ENCODE data around the gene FXR2.

FXR2 gene

GRCh38 chr17:7588553-7589203 lies 26.0 kb downstream of the FXR2 start:
- H3K9me3 ChIP-seq (ENCODE audit: control insufficient read depth in 2 of 2, low read length in 2 of 2), result no peaks in the 10 kb centered on the region
- H3K36me3 ChIP-seq (ENCODE audit: control insufficient read depth in 2 of 2, insufficient read depth in 2 of 2, low read length in 2 of 2), result peaks cover 26 to 34% of the 10 kb centered on the region in 2 donors
- H3K9ac ChIP-seq (ENCODE audit: low read length in 2 of 2), result peak overlapping the region; percentile 85 to 91
- H3K4me3 ChIP-seq (ENCODE audit: low read length in 2 of 2), result peak overlapping the region; percentile 83 to 87
- peak overlapping the region; percentile 71 for H3K27ac ChIP-seq (ENCODE audit: low read length)
- peaks cover 47% of the 10 kb centered on the region for H3K4me1 ChIP-seq (ENCODE audit: control insufficient read depth, insufficient read depth, low read length)
- no peaks in the 10 kb centered on the region for H3K27me3 ChIP-seq (ENCODE audit: control insufficient read depth in 1 of 2, insufficient read depth in 2 of 2, low read length in 2 of 2)

GRCh38 chr17:7587420-7588151 lies 27.1 kb downstream of the FXR2 start:
- Histone ChIP-seq H3K9ac (ENCODE audit: low read length in 2 of 2) (peak overlapping the region; percentile 51 to 91), H3K36me3 (ENCODE audit: control insufficient read depth in 2 of 2, insufficient read depth in 2 of 2, low read length in 2 of 2) (peaks cover 15 to 23% of the 10 kb centered on the region in 2 donors)

GRCh38 chr17:7586673-7587419 lies 27.9 kb downstream of the FXR2 start:
- peak overlapping the region in 1 of 2 donors; percentile 8 for H3K4me3 ChIP-seq (ENCODE audit: low read length in 2 of 2)
- no peaks in the 10 kb centered on the region for H3K9me3 ChIP-seq (ENCODE audit: control insufficient read depth in 2 of 2, low read length in 2 of 2)
- no peak overlapping the region for H3K9ac ChIP-seq (ENCODE audit: low read length in 2 of 2)
- peak overlapping the region; percentile 71 for H3K27ac ChIP-seq (ENCODE audit: low read length)
- H3K4me1 ChIP-seq (ENCODE audit: control insufficient read depth, insufficient read depth, low read length), result peaks cover 62% of the 10 kb centered on the region
- peaks cover 8 to 16% of the 10 kb centered on the region in 2 donors for H3K36me3 ChIP-seq (ENCODE audit: control insufficient read depth in 2 of 2, insufficient read depth in 2 of 2, low read length in 2 of 2)
- H3K27me3 ChIP-seq (ENCODE audit: control insufficient read depth in 1 of 2, insufficient read depth in 2 of 2, low read length in 2 of 2), result no peaks in the 10 kb centered on the region

More at GRCh38 chr17:7587420-7588151, 27.1 kb downstream of the FXR2 start:
- Histone ChIP-seq H3K27me3 (ENCODE audit: control insufficient read depth in 1 of 2, insufficient read depth in 2 of 2, low read length in 2 of 2) (no peaks in the 10 kb centered on the region), H3K4me1 (ENCODE audit: control insufficient read depth, insufficient read depth, low read length) (peaks cover 56% of the 10 kb centered on the region), H3K27ac (ENCODE audit: low read length) (peak overlapping the region; percentile 71), H3K4me3 (ENCODE audit: low read length in 2 of 2) (peak overlapping the region in 1 of 2 donors; percentile 83), H3K9me3 (ENCODE audit: control insufficient read depth in 2 of 2, low read length in 2 of 2) (no peaks in the 10 kb centered on the region)

- H3K36me3 ChIP-seq (ENCODE audit: control insufficient read depth in 2 of 2, insufficient read depth in 2 of 2, low read length in 2 of 2), result peaks cover 0 to 19% of the 10 kb centered on the region in 2 donors
- peak within 1 kb of the TSS; percentile 89 to 98 for H3K9ac ChIP-seq (ENCODE audit: low read length in 2 of 2)
- H3K27ac ChIP-seq (ENCODE audit: low read length), result peak within 1 kb of the TSS; percentile 97
- peaks cover 62% of the 10 kb centered on the region for H3K4me1 ChIP-seq (ENCODE audit: control insufficient read depth, insufficient read depth, low read length)
- peak within 1 kb of the TSS; percentile 88 to 95 for H3K4me3 ChIP-seq (ENCODE audit: low read length in 2 of 2)
- no peaks in the 10 kb centered on the region for H3K9me3 ChIP-seq (ENCODE audit: control insufficient read depth in 2 of 2, low read length in 2 of 2)
- H3K27me3 ChIP-seq (ENCODE audit: control insufficient read depth in 1 of 2, insufficient read depth in 2 of 2, low read length in 2 of 2), result no peaks in the 10 kb centered on the region
These were observed 31.2 kb downstream of the FXR2 start, which contains the start of gene MPDU1 for GRCh38 chr17:7583253-7584109. Gene MPDU1 (plus strand): TSS chr17:7583852. CDS start chr17:7583863, 11 bp downstream.

GRCh38 chr17:7582396-7583252 lies 32.1 kb downstream of the FXR2 start:
- Histone ChIP-seq H3K9me3 (ENCODE audit: control insufficient read depth in 2 of 2, low read length in 2 of 2) (no peaks in the 10 kb centered on the region), H3K9ac (ENCODE audit: low read length in 2 of 2) (peak overlapping the region; percentile 89 to 98), H3K4me3 (ENCODE audit: low read length in 2 of 2) (peak overlapping the region; percentile 88 to 95), H3K36me3 (ENCODE audit: control insufficient read depth in 2 of 2, insufficient read depth in 2 of 2, low read length in 2 of 2) (peaks cover 6 to 26% of the 10 kb centered on the region in 2 donors), H3K4me1 (ENCODE audit: control insufficient read depth, insufficient read depth, low read length) (peaks cover 54% of the 10 kb centered on the region), H3K27ac (ENCODE audit: low read length) (peak overlapping the region; percentile 97), H3K27me3 (ENCODE audit: control insufficient read depth in 1 of 2, insufficient read depth in 2 of 2, low read length in 2 of 2) (no peaks in the 10 kb centered on the region)

GRCh38 chr17:7580604-7581575 lies 33.8 kb downstream of the FXR2 start:
- H3K4me1 ChIP-seq (ENCODE audit: control insufficient read depth, insufficient read depth, low read length), result peaks cover 43% of the 10 kb centered on the region
- H3K4me3 ChIP-seq (ENCODE audit: low read length in 2 of 2), result peak overlapping the region in 1 of 2 donors; percentile 47
- H3K9ac ChIP-seq (ENCODE audit: low read length in 2 of 2), result no peak overlapping the region
- no peaks in the 10 kb centered on the region for H3K27me3 ChIP-seq (ENCODE audit: control insufficient read depth in 1 of 2, insufficient read depth in 2 of 2, low read length in 2 of 2)
- H3K27ac ChIP-seq (ENCODE audit: low read length), result peak overlapping the region; percentile 67
- H3K9me3 ChIP-seq (ENCODE audit: control insufficient read depth in 2 of 2, low read length in 2 of 2), result no peaks in the 10 kb centered on the region
- peaks cover 23 to 35% of the 10 kb centered on the region in 2 donors for H3K36me3 ChIP-seq (ENCODE audit: control insufficient read depth in 2 of 2, insufficient read depth in 2 of 2, low read length in 2 of 2)

GRCh38 chr17:7579834-7580603 lies 34.7 kb downstream of the FXR2 start:
- H3K9me3 ChIP-seq (ENCODE audit: control insufficient read depth in 2 of 2, low read length in 2 of 2), result no peaks in the 10 kb centered on the region
- peak overlapping the region in 1 of 2 donors; percentile 47 for H3K4me3 ChIP-seq (ENCODE audit: low read length in 2 of 2)
- peak overlapping the region; percentile 67 for H3K27ac ChIP-seq (ENCODE audit: low read length)
- peaks cover 47% of the 10 kb centered on the region for H3K4me1 ChIP-seq (ENCODE audit: control insufficient read depth, insufficient read depth, low read length)
- H3K27me3 ChIP-seq (ENCODE audit: control insufficient read depth in 1 of 2, insufficient read depth in 2 of 2, low read length in 2 of 2), result no peaks in the 10 kb centered on the region
- H3K36me3 ChIP-seq (ENCODE audit: control insufficient read depth in 2 of 2, insufficient read depth in 2 of 2, low read length in 2 of 2), result peaks cover 31 to 42% of the 10 kb centered on the region in 2 donors
- H3K9ac ChIP-seq (ENCODE audit: low read length in 2 of 2), result peak overlapping the region; percentile 47 to 51

GRCh38 chr17:7579001-7579833 lies 35.5 kb downstream of the FXR2 start, which contains the start of gene CD68:
Gene CD68 (plus strand): TSS chr17:7579638. CDS start chr17:7579678, 40 bp downstream.
- no peaks in the 10 kb centered on the region for H3K27me3 ChIP-seq (ENCODE audit: control insufficient read depth in 1 of 2, insufficient read depth in 2 of 2, low read length in 2 of 2)
- peaks cover 47% of the 10 kb centered on the region for H3K4me1 ChIP-seq (ENCODE audit: control insufficient read depth, insufficient read depth, low read length)
- H3K9ac ChIP-seq (ENCODE audit: low read length in 2 of 2), result peak within 1 kb of the TSS; percentile 47 to 51
- peak within 1 kb of the TSS; percentile 67 for H3K27ac ChIP-seq (ENCODE audit: low read length)
- H3K9me3 ChIP-seq (ENCODE audit: control insufficient read depth in 2 of 2, low read length in 2 of 2), result no peaks in the 10 kb centered on the region
- H3K4me3 ChIP-seq (ENCODE audit: low read length in 2 of 2), result peak within 1 kb of the TSS in 1 of 2 donors; percentile 47
- peaks cover 37 to 50% of the 10 kb centered on the region in 2 donors for H3K36me3 ChIP-seq (ENCODE audit: control insufficient read depth in 2 of 2, insufficient read depth in 2 of 2, low read length in 2 of 2)

Data from stomach smooth muscle (tissue), 2 donors.